PC-9 (cell line): ENCODE measurements around the gene STPG1. TPM values are rescaled to one million over a fixed set of nuclear protein-coding genes. Genes with fewer than 3 reads are reported as not detected.

Source experiments
- BruUV-seq: library from RNA; stranded (reverse); fragments of 400-500 nt; replicated peaks from 2 replicates; lab custom pipeline; 2021; lab: Mats Ljungman, UMichigan
- CTCF ChIA-PET: fragments of 300-600 bp; sonication (Branson Sonifier 250); formaldehyde crosslinking; loops from one replicate; lab custom pipeline; 2022; ENCODE audit warnings: antibody characterized with exemption; lab: Charles Lee
- POLR2A ChIA-PET: fragments of 300-600 bp; sonication (Branson Sonifier 250); formaldehyde crosslinking; loops from one replicate; lab custom pipeline; 2022; ENCODE audit warnings: antibody characterized with exemption; ENCODE audit not compliant: unreplicated experiment; lab: Charles Lee
- DNase-seq, 2 experiments: peaks; one replicate each; pipeline versions ENCODE4 v3.0.0 to v3.0.0-alpha.2; 2015 to 2022; ENCODE audit warnings: mixed read lengths in 1 of 2
- H2AFZ ChIP-seq: fragments of 200-600 bp; sonication (generic); 2 replicates; pipeline ENCODE4 v1.8.1; 2017; ENCODE audit warnings: antibody characterized with exemption
- H3F3A ChIP-seq: fragments of 200-600 bp; sonication (generic); 2 replicates; pipeline ENCODE4 v1.8.1; 2017; ENCODE audit warnings: antibody characterized with exemption, mild to moderate bottlenecking, low read depth; ENCODE audit not compliant: insufficient read depth
- H3K27ac ChIP-seq: fragments of 200-600 bp; sonication (generic); 2 replicates; pipeline ENCODE4 v1.6.1; 2016; ENCODE audit warnings: mixed run types
- H3K27me3 ChIP-seq: fragments of 200-600 bp; sonication (generic); 2 replicates; pipeline ENCODE4 v1.6.1; 2016; ENCODE audit warnings: low read depth, mixed run types; ENCODE audit not compliant: insufficient read depth
- H3K36me3 ChIP-seq: fragments of 200-600 bp; sonication (generic); 2 replicates; pipeline ENCODE4 v1.6.1; 2016; ENCODE audit warnings: low read depth, mixed run types
- H3K4me1 ChIP-seq: fragments of 200-600 bp; sonication (generic); replicated peaks from 2 replicates; pipeline ENCODE4 v1.6.1; 2016; ENCODE audit warnings: mixed run types; ENCODE audit not compliant: insufficient read depth
- H3K4me2 ChIP-seq: fragments of 200-600 bp; sonication (generic); 2 replicates; pipeline ENCODE4 v1.6.1; 2017; ENCODE audit warnings: mixed run types
- H3K4me3 ChIP-seq: fragments of 200-600 bp; sonication (generic); 2 replicates; pipeline ENCODE4 v1.6.1; 2016; ENCODE audit warnings: mixed run types
- H3K79me2 ChIP-seq: fragments of 200-600 bp; sonication (generic); 2 replicates; pipeline ENCODE4 v1.6.1; 2017; ENCODE audit warnings: low read depth, mixed run types
- H3K9me2 ChIP-seq: fragments of 200-600 bp; sonication (generic); 2 replicates; pipeline ENCODE4 v1.8.1; 2017; ENCODE audit warnings: mild to moderate bottlenecking; ENCODE audit not compliant: insufficient read depth
- H3K9me3 ChIP-seq: fragments of 200-600 bp; sonication (generic); 2 replicates; pipeline ENCODE4 v1.8.1; 2016; ENCODE audit warnings: low read depth; ENCODE audit not compliant: insufficient read depth
- H4K20me1 ChIP-seq: fragments of 200-600 bp; sonication (generic); 2 replicates; pipeline ENCODE4 v1.8.1; 2017; ENCODE audit not compliant: insufficient read depth
- EZH2 ChIP-seq: fragments of 200-600 bp; sonication (generic); IDR thresholded peaks from 2 replicates; pipeline ENCODE4 v1.8.0; 2017; ENCODE audit warnings: antibody characterized with exemption, low read depth
- intact Hi-C: fragments of 100-400 bp; cut with micrococcal nuclease; formaldehyde crosslinking; loops from one replicate; pipeline ENCODE4 v1.10.0; 2022; ENCODE audit not compliant: unreplicated experiment
- total RNA-seq: library from RNA; stranded (reverse); gene quantifications from 2 replicates; pipeline ENCODE4 v1.2.3, GENCODE V29; 2021
- TF ChIP-seq, protein P1 (sequence below): fragments of 200-600 bp; sonication (generic); conservative IDR thresholded peaks from 2 replicates; pipeline ENCODE4 v1.6.1; 2017; ENCODE audit warnings: mixed run types, antibody characterized with exemption, mild to moderate bottlenecking, moderate library complexity

The STPG1 gene
- total RNA-seq, 1 experiment from 2014 or later, result 11.4 TPM

DNA sequence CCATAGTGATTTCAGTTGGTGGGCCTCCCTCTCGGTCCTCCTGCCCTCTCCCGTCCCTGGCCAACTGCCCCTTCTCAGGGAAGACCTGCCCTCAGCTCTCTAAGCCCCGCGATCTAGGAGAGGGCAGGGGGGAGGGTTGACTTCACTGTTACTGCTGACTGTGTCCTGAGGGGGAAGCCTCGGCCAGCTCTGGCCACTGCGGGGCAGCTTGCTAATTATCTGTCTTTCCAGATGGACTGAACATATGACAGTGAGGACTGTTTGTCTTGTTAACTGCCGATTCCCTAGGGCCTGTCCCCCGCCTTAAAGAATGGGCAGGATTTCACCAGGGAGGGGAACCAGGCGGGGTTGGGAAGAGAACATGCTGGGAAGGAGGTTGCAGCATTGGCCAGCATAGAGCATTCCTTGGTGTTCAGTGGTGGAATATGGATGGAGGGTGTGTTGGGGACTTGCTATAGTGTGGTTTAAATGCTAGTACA is 24.9 kb upstream of the STPG1 start:
- no peaks in the 10 kb centered on the region for H3K9me2 ChIP-seq
- no peaks in the 10 kb centered on the region for H3K79me2 ChIP-seq
- H3K27ac ChIP-seq, result no peak overlapping the region
- H4K20me1 ChIP-seq, result no peaks in the 10 kb centered on the region
- DNase-seq, result no peak
- no peaks in the 10 kb centered on the region for H3F3A ChIP-seq
- H2AFZ ChIP-seq, result no peak overlapping the region
- intact Hi-C loops, result no loop called here
- no peaks in the 10 kb centered on the region for H3K9me3 ChIP-seq
- BruUV-seq, result no TSS peak
- H3K27me3 ChIP-seq, result no peaks in the 10 kb centered on the region
- no peak overlapping the region for H3K4me2 ChIP-seq
- TF ChIP-seq, protein P1, sequence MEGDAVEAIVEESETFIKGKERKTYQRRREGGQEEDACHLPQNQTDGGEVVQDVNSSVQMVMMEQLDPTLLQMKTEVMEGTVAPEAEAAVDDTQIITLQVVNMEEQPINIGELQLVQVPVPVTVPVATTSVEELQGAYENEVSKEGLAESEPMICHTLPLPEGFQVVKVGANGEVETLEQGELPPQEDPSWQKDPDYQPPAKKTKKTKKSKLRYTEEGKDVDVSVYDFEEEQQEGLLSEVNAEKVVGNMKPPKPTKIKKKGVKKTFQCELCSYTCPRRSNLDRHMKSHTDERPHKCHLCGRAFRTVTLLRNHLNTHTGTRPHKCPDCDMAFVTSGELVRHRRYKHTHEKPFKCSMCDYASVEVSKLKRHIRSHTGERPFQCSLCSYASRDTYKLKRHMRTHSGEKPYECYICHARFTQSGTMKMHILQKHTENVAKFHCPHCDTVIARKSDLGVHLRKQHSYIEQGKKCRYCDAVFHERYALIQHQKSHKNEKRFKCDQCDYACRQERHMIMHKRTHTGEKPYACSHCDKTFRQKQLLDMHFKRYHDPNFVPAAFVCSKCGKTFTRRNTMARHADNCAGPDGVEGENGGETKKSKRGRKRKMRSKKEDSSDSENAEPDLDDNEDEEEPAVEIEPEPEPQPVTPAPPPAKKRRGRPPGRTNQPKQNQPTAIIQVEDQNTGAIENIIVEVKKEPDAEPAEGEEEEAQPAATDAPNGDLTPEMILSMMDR, result no peak
- no peak for TF ChIP-seq EZH2
- H3K4me3 ChIP-seq, result no peak overlapping the region
- no peaks in the 10 kb centered on the region for H3K4me1 ChIP-seq
- POLR2A ChIA-PET, result no interaction called here
- H3K36me3 ChIP-seq, result no peaks in the 10 kb centered on the region
- CTCF ChIA-PET, result no interaction called here

DNA sequence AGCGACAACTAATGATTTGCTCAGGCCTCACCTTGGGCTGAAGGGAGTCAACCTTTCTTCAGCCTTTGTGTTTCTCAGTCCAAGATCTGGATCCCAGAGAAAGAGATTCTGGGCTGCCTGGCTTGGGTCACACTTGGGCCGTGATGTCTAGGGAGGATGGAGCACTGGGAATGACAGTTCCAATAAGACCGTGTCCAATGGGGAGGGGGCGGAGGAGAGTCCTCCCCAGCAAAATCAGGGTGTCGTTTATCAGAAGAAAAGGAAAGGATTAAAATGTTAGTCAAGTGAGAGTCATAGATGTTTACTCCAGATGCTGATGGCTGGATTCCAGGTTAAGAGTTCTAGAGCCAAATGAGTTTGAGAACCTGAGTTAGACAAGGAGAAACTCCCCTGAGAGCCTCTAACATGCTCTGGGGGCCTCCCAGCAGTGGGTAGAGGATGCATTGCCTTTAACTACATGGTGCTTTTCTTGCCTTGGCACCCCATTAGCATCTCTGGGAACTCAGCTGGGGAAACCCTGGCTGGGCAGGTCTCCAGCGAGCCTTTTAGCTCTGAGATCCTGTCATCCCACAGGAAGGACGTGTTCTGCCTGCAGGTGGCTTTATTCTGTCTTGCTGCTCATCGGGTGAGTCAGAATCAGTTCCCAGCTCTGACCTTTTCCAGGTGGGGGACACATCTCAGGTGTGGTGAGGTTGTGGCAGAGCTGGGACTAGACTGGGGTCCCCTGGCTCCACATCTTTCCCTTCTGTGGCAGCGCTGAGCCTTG is 24.2 kb upstream of the STPG1 start:
- Histone ChIP-seq H3K27ac (no peak overlapping the region), H2AFZ (no peak overlapping the region), H3K4me2 (no peak overlapping the region), H4K20me1 (no peaks in the 10 kb centered on the region), H3F3A (no peaks in the 10 kb centered on the region), H3K9me2 (no peaks in the 10 kb centered on the region), H3K27me3 (no peaks in the 10 kb centered on the region), H3K79me2 (no peaks in the 10 kb centered on the region), H3K4me1 (no peaks in the 10 kb centered on the region), H3K9me3 (no peaks in the 10 kb centered on the region), H3K36me3 (no peaks in the 10 kb centered on the region), H3K4me3 (no peak overlapping the region)
- TF ChIP-seq EZH2, result no peak
- TF ChIP-seq, protein P1, result no peak
- no TSS peak for BruUV-seq
- ChIA-PET CTCF (no interaction called here), POLR2A (no interaction called here)
- intact Hi-C loops, result no loop called here
- no peak for DNase-seq

DNA sequence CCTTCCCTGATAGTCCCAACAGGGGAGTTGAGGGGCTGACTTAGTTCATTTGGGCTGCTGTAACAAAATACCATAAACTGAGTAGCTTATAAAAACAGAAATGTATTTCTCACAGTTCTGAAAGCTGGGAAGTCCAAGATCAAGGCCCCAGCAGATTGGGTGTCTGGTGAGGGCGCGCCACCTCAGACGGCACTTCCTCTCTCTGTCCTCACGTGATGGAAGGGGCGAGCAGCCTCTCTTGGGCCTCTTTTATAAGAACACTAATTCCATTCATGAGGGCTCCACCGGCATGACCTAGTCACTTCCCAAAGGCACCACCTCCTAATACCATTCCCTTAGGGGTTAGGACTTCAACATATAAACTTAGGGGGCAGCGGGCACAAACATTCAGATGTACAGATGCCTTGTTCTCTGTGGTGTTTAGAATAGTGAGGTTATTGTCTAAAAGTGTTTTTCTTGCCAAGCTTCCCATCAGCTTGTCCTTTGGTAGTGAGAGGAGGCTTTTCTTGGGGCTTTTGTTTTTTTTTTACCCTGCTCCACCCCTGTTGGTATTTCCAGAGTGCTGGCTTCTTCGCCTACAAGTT is 22.3 kb upstream of the STPG1 start:
- Histone ChIP-seq H3K4me1 (no peaks in the 10 kb centered on the region), H3K27me3 (no peaks in the 10 kb centered on the region), H3K9me2 (no peaks in the 10 kb centered on the region), H4K20me1 (no peaks in the 10 kb centered on the region), H2AFZ (no peak overlapping the region), H3K4me2 (no peak overlapping the region), H3K79me2 (no peaks in the 10 kb centered on the region), H3K27ac (no peak overlapping the region), H3F3A (no peaks in the 10 kb centered on the region), H3K9me3 (no peaks in the 10 kb centered on the region), H3K4me3 (no peak overlapping the region), H3K36me3 (no peaks in the 10 kb centered on the region)
- POLR2A ChIA-PET, result no interaction called here
- intact Hi-C loops, result no loop called here
- BruUV-seq, result no TSS peak
- no peak for DNase-seq
- CTCF ChIA-PET, result interaction anchor here (0.5 to 0.6 kb wide), 3 partner anchors 18 to 132 kb away, joined by 4 to 7 read pairs (median 4); no protein-coding TSS in a partner anchor
- TF ChIP-seq, protein P1, result no peak
- no peak for TF ChIP-seq EZH2
